Measurements from ENCODE around the gene KLHDC3.
A peak's percentile ranks its signal among the peaks of the same experiment; 100 is the strongest.

- TF ChIP-seq, protein P1, sequence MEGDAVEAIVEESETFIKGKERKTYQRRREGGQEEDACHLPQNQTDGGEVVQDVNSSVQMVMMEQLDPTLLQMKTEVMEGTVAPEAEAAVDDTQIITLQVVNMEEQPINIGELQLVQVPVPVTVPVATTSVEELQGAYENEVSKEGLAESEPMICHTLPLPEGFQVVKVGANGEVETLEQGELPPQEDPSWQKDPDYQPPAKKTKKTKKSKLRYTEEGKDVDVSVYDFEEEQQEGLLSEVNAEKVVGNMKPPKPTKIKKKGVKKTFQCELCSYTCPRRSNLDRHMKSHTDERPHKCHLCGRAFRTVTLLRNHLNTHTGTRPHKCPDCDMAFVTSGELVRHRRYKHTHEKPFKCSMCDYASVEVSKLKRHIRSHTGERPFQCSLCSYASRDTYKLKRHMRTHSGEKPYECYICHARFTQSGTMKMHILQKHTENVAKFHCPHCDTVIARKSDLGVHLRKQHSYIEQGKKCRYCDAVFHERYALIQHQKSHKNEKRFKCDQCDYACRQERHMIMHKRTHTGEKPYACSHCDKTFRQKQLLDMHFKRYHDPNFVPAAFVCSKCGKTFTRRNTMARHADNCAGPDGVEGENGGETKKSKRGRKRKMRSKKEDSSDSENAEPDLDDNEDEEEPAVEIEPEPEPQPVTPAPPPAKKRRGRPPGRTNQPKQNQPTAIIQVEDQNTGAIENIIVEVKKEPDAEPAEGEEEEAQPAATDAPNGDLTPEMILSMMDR (IDR thresholded peaks at IDR 0.05): no peak
- TF ChIP-seq POLR2A (IDR thresholded peaks at IDR 0.05): peak; percentile 34
These were observed at the start of gene KLHDC3, which contains the start of gene MEA1 for GRCh38 chr6:43013843-43014433.

Data from right lobe of liver (tissue), 4 donors.